ENCODE results near the gene FILIP1L. TPM values are rescaled to one million over a fixed set of nuclear protein-coding genes. Genes with fewer than 3 reads are reported as not detected.

The FILIP1L gene
- total and polyA plus RNA-seq, 7 donors = 9.2 to 274 (median 78.5) TPM

DNA sequence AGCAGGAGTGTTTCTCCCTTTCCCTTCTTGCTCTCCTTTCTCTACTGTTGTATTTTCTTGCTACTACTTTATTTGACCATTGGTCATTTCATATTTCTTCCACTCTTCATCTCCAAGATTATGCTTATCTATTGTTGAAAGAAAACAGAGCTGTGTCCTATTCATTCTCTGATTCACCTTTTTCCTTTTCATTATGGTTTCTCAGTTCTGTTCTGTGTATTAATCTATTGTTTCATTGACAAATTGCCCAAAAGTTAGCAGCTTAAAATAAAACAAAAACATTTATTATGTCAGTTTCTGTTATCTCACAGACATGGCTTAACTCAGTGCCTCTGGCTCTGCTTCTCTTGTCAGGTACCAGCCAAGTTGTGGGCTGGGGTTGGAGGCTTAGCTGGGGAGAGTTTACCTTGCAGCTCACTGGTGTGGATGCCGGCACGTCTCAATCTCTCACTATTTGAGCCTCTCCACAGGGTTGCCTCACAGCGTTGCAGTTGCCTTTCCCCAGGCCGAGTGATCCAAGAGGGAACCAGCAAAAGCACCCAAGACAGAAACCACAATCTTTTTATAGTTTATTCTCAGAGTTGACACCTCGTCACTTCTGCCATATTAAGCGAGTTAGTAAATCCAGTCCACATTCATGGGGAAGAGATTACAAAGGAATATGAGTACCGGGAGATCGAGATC lies 36.9 kb upstream of the FILIP1L start:
- Histone ChIP-seq H3K27ac (peak overlapping the region; percentile 81), H3K36me3 (ENCODE audit: insufficient read depth in 1 of 2, low read depth in 1 of 2) (no peaks in the 10 kb centered on the region), H3K27me3 (ENCODE audit: insufficient read depth in 3 of 3, low read length in 2 of 3) (no peaks in the 10 kb centered on the region), H3K9me3 (peaks cover 12% of the 10 kb centered on the region), H3K4me3 (no peak overlapping the region), H3K4me1 (peaks cover 16% of the 10 kb centered on the region)
- intact Hi-C loops (cut with DNase I) = loop anchor here in 1 of 2 donors (2.0 kb wide), 1 partner anchor 24 kb away; no protein-coding TSS in a partner anchor
- peak in 1 of 2 donors; percentile 27 for DNase-seq
- 43 to 70% (median 50%) methylated on average over 8 of the region's 8 CpGs for WGBS, 3 donors
- TF ChIP-seq, protein P1, sequence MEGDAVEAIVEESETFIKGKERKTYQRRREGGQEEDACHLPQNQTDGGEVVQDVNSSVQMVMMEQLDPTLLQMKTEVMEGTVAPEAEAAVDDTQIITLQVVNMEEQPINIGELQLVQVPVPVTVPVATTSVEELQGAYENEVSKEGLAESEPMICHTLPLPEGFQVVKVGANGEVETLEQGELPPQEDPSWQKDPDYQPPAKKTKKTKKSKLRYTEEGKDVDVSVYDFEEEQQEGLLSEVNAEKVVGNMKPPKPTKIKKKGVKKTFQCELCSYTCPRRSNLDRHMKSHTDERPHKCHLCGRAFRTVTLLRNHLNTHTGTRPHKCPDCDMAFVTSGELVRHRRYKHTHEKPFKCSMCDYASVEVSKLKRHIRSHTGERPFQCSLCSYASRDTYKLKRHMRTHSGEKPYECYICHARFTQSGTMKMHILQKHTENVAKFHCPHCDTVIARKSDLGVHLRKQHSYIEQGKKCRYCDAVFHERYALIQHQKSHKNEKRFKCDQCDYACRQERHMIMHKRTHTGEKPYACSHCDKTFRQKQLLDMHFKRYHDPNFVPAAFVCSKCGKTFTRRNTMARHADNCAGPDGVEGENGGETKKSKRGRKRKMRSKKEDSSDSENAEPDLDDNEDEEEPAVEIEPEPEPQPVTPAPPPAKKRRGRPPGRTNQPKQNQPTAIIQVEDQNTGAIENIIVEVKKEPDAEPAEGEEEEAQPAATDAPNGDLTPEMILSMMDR (IDR thresholded peaks at IDR 0.05) = no peak
- ATAC-seq = peak; percentile 68 to 97 (median 90)

DNA sequence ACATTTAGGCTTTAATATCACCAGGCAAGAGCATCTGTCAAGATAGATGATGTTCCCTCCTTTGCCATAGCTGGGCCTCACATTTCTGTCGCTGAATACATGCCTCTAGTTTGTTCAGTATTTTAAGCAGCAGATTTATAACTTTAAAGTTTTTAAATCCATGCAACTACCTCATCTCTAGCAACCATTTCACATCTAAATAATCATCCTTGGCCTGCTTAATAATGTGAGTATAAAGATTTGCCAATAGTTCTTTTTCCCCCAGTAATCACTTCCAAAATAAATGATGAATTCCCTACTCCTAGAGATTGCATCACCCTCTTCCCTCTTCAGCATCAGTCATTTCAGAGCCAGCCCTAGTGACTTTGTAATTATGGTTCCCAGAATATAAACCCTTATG lies 36.2 kb upstream of the FILIP1L start:
- TF ChIP-seq, protein P1 (IDR thresholded peaks at IDR 0.05) = no peak
- Histone ChIP-seq H3K27ac (peak overlapping the region; percentile 81), H3K4me3 (no peak overlapping the region), H3K36me3 (ENCODE audit: insufficient read depth in 1 of 2, low read depth in 1 of 2) (no peaks in the 10 kb centered on the region), H3K9me3 (peaks cover 6% of the 10 kb centered on the region), H3K4me1 (peaks cover 16% of the 10 kb centered on the region), H3K27me3 (ENCODE audit: insufficient read depth in 3 of 3, low read length in 2 of 3) (no peaks in the 10 kb centered on the region)
- peak in 3 of 4 donors; percentile 31 to 71 (median 52) for ATAC-seq
- WGBS, 3 donors = 66 to 80% (median 68%) methylated on average over 1 of the region's 1 CpG
- DNase-seq = no peak
- intact Hi-C loops (cut with DNase I) = loop anchor here in 1 of 2 donors (2.0 kb wide), 1 partner anchor 24 kb away; no protein-coding TSS in a partner anchor

DNA sequence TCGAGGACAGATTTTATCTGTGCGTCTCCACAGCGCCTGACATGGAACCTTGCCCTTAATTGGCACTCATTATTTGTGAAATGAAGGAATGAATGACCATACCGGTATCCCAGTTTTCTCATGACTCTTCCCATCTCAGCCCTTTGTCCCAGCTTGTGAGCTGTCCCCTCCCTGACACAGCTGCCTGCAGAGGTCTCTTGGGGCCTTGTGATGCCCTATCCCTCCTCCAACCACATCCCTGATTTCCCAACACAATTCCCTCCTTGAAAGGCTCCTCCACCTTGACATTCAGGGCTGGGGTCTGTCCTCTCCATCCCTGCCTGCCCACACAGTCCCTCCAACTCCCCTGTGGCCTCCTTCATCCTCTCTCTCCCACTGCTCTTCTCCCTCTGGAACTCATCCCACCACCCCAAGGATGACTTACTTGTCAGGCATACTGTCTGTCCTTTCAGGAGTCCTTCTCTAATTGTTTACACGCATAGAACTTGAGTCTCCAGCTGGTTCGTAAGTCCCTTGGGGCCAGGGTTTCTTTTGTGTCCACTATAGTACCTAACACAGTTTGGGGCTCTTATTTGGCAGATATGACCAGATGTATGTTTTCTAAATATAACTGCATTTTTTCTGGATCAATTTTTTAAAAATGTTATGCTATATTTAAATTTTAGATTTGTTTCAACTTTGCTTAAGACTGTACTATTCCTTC lies 35.6 kb upstream of the FILIP1L start:
- Histone ChIP-seq H3K27ac (peak overlapping the region; percentile 81), H3K27me3 (ENCODE audit: insufficient read depth in 3 of 3, low read length in 2 of 3) (no peaks in the 10 kb centered on the region), H3K4me1 (peaks cover 16% of the 10 kb centered on the region), H3K9me3 (no peaks in the 10 kb centered on the region), H3K36me3 (ENCODE audit: insufficient read depth in 1 of 2, low read depth in 1 of 2) (no peaks in the 10 kb centered on the region), H3K4me3 (no peak overlapping the region)
- TF ChIP-seq, protein P1 (IDR thresholded peaks at IDR 0.05) = no peak
- DNase-seq = peak; percentile 14 to 62
- peak in 1 of 4 donors; percentile 57 for ATAC-seq
- intact Hi-C loops (cut with DNase I) = loop anchor here in 1 of 2 donors (2.0 kb wide), 1 partner anchor 23 kb away; no protein-coding TSS in a partner anchor
- WGBS, 3 donors = 57 to 74% (median 61%) methylated on average over 6 of the region's 6 CpGs

DNA sequence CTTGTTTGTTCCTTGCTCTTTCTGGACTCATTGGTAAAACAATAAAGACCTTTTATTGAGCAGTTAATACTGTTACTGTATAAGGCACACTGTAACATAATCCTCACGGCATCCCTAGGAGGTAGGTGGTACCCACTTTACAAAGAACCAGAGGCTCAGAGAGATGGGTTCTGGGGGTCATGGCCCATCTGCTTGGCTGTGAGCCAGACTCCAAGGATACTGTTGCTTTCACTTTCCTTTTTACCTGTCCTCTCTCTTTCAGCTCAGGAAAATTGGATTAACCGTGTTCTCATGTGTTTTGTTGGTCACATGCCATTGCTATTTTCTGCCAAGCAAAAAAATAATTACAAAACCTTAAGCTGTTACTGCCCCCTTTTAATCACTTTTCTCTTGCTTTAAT lies 34.8 kb upstream of the FILIP1L start:
- ATAC-seq = no peak
- Histone ChIP-seq H3K27me3 (ENCODE audit: insufficient read depth in 3 of 3, low read length in 2 of 3) (no peaks in the 10 kb centered on the region), H3K4me3 (no peak overlapping the region), H3K4me1 (peaks cover 16% of the 10 kb centered on the region), H3K27ac (peak overlapping the region; percentile 81), H3K36me3 (ENCODE audit: insufficient read depth in 1 of 2, low read depth in 1 of 2) (no peaks in the 10 kb centered on the region), H3K9me3 (no peaks in the 10 kb centered on the region)
- WGBS, 3 donors = 60 to 74% (median 61%) methylated on average over 2 of the region's 2 CpGs
- TF ChIP-seq, protein P1 (IDR thresholded peaks at IDR 0.05) = no peak
- DNase-seq = no peak
- intact Hi-C loops (cut with DNase I) = no loop called here
